Hair follicle dermal papilla cell (primary cell): ENCODE data around the gene LSP1. TPM values are rescaled to one million over a fixed set of nuclear protein-coding genes. Genes with fewer than 3 reads are reported as not detected.

ENCODE experiments used
- small RNA-seq: library from RNA; depleted of rRNA; stranded (forward); fragments of <200 nt; gene quantifications from one replicate; pipeline ENCODE3, GENCODE V24; 2012
- total RNA-seq: library from RNA; depleted of rRNA; stranded (reverse); fragments of >200 nt; gene quantifications from 2 replicates; pipeline ENCODE4 v1.2.3, GENCODE V29; 2012

The LSP1 gene, protein sequence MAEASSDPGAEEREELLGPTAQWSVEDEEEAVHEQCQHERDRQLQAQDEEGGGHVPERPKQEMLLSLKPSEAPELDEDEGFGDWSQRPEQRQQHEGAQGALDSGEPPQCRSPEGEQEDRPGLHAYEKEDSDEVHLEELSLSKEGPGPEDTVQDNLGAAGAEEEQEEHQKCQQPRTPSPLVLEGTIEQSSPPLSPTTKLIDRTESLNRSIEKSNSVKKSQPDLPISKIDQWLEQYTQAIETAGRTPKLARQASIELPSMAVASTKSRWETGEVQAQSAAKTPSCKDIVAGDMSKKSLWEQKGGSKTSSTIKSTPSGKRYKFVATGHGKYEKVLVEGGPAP
- 0.24 and 0.65 TPM in 2 replicates for total RNA-seq

GRCh38 chr11:1852877-1853276 lies at the start of gene LSP1:
Gene LSP1, plus strand, starts transcription at chr11:1853084. Its CDS starts 61 bp downstream, at chr11:1853145.

GRCh38 chr11:1834779-1835670 lies 17.9 kb upstream of the LSP1 start, which contains the start of gene SYT8:
Gene SYT8, plus strand, starts transcription at chr11:1834990. Its CDS starts 116 bp downstream, at chr11:1835106.

DNA sequence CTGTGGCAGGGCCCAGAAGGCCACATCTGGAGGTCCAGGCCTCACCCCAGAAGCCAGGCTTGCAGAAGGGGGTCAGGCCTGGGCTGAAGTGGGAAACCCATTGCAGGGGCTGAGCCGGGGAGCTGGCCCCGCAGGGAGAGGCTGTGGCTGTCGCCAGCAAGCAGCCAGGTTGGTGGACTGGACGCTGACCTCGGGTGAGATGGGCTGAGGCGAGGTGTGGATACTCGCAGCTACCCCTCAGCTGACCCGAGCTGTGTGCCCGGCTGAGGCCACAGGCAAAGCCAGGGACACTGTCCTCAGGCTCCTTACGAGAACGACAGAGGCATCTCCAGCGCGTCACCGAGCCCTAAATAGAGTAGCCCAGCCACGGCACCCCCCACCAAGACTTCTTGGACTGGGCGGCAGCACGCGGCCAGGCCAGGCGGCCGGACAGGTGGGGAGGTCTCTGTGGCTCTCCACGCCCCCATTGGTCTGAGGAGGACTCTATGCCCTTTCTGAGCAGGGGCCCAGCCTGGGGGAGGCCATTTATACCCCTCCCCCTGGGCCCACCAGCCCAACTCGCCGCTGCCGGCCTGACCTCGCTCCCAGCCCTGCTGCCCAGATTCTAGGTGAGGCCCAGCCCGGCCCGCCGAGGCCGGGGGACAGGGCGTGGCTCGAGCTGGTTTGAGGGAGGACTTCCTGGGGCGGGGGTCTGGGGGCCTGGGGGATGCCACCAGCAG lies 14.3 kb upstream of the LSP1 start, which contains the start of gene TNNI2:
TSS of gene TNNI2 (plus strand) at position 556 of the 719 bp plus-strand sequence. CDS start 716 bp downstream, outside the sequence.

GRCh38 chr11:1891831-1892115 lies 38.9 kb downstream of the LSP1 start, which contains the start of gene PRR33:
Gene PRR33, minus strand, starts transcription at chr11:1891895. Its CDS starts 1,311 bp downstream, at chr11:1890584.

GRCh38 chr11:1919391-1920127 lies 66.7 kb downstream of the LSP1 start, which contains the start of gene TNNT3:
Gene TNNT3, plus strand, starts transcription at chr11:1919703. Its CDS starts 3,172 bp downstream, at chr11:1922875.

Small RNA genes lying within 50 kb of the gene (small RNA-seq; reads per million reads assigned to genes)
- gene AC051649.1: not detected
- gene MIR4298: not detected

Other genes starting within 250 kb of the LSP1 start
- not detected in 2 replicates for gene KRTAP5-3, start 244.6 kb upstream of the LSP1 start, total RNA-seq
- not detected in 2 replicates for gene KRTAP5-4, start 230.9 kb upstream of the LSP1 start, total RNA-seq
- not detected in 2 replicates for gene KRTAP5-5, start 223.3 kb upstream of the LSP1 start, total RNA-seq
- not detected in 2 replicates for gene KRTAP5-6, start 155.9 kb upstream of the LSP1 start, total RNA-seq
- 0.65 and 1.2 TPM in 2 replicates for gene IFITM10, start 102.5 kb upstream of the LSP1 start, total RNA-seq
- 143 and 148 TPM in 2 replicates for gene CTSD, start 89.2 kb upstream of the LSP1 start, total RNA-seq
- 0.12 and 1.1 TPM in 2 replicates for gene SYT8, start 18.1 kb upstream of the LSP1 start, total RNA-seq
- not detected in 2 replicates for gene TNNI2, start 14.1 kb upstream of the LSP1 start, total RNA-seq
- gene PRR33, start 38.8 kb downstream of the LSP1 start, total RNA-seq: not detected in 2 replicates
- not detected in 2 replicates for gene TNNT3, start 66.6 kb downstream of the LSP1 start, total RNA-seq
- 80.2 and 128 TPM in 2 replicates for gene MRPL23, start 94.2 kb downstream of the LSP1 start, total RNA-seq
- gene H19, start 144.8 kb downstream of the LSP1 start, total RNA-seq: 0.49 and 0.73 TPM in 2 replicates